NCI-H748 treated with DMSO at 0.1 percent for 48 hours (cell line): ENCODE results near the gene MRTFA.

Experiments used
- DNase-seq: peaks from one replicate; lab custom pipeline; 2025; lab: John Stamatoyannopoulos, UW

The MRTFA gene

GRCh38 chr22:40463683-40464082, 172.8 kb downstream of the MRTFA start:
- no peak for DNase-seq

GRCh38 chr22:40463017-40463631, 173.4 kb downstream of the MRTFA start:
- DNase-seq = no peak

- no peak for DNase-seq
Measured at GRCh38 chr22:40462195-40462984, 174.1 kb downstream of the MRTFA start.

GRCh38 chr22:40453671-40454070, 182.8 kb downstream of the MRTFA start:
- no peak for DNase-seq

- DNase-seq = no peak
Measured at GRCh38 chr22:40452730-40453487, 183.6 kb downstream of the MRTFA start.

GRCh38 chr22:40451210-40451609, 185.3 kb downstream of the MRTFA start:
- DNase-seq = no peak

GRCh38 chr22:40450616-40451015, 185.9 kb downstream of the MRTFA start:
- DNase-seq = no peak

- DNase-seq = no peak
Measured at GRCh38 chr22:40449676-40450035, 186.9 kb downstream of the MRTFA start.

- DNase-seq = no peak
Measured at GRCh38 chr22:40446203-40446602, 190.3 kb downstream of the MRTFA start.

- no peak for DNase-seq
Measured at GRCh38 chr22:40444178-40444831, 192.2 kb downstream of the MRTFA start.

- DNase-seq = no peak
Measured at GRCh38 chr22:40443732-40444131, 192.8 kb downstream of the MRTFA start.

- no peak for DNase-seq
Measured at GRCh38 chr22:40441761-40442390, 194.6 kb downstream of the MRTFA start.

- peak; percentile 13 for DNase-seq
Measured at GRCh38 chr22:40436505-40437431, 199.8 kb downstream of the MRTFA start.

GRCh38 chr22:40434745-40435144, 201.8 kb downstream of the MRTFA start:
- no peak for DNase-seq

GRCh38 chr22:40434106-40434505, 202.4 kb downstream of the MRTFA start:
- DNase-seq = no peak

- DNase-seq = no peak
Measured at GRCh38 chr22:40433416-40434090, 203.0 kb downstream of the MRTFA start.

GRCh38 chr22:40432625-40433024, 203.9 kb downstream of the MRTFA start:
- no peak for DNase-seq

- DNase-seq = no peak
Measured at GRCh38 chr22:40432157-40432556, 204.4 kb downstream of the MRTFA start.

- no peak for DNase-seq
Measured at GRCh38 chr22:40430991-40431390, 205.5 kb downstream of the MRTFA start.

GRCh38 chr22:40429481-40429880, 207.0 kb downstream of the MRTFA start:
- no peak for DNase-seq
